ENCODE data around the gene LAMA2.

LAMA2 gene

GRCh38 chr6:129546702-129547101, 663.8 kb downstream of the LAMA2 start:
- DNase-seq: no peak

- no peak for DNase-seq
Observed at GRCh38 chr6:129551486-129551885, 668.5 kb downstream of the LAMA2 start.

- DNase-seq: no peak
Observed at GRCh38 chr6:129552413-129552812, 669.5 kb downstream of the LAMA2 start.

GRCh38 chr6:129555206-129555832, 672.4 kb downstream of the LAMA2 start:
- DNase-seq: no peak

GRCh38 chr6:129558248-129558647, 675.3 kb downstream of the LAMA2 start:
- no peak for DNase-seq

- DNase-seq: no peak
Observed at GRCh38 chr6:129565366-129565765, 682.4 kb downstream of the LAMA2 start.

- no peak for DNase-seq
Observed at GRCh38 chr6:129565811-129566210, 682.9 kb downstream of the LAMA2 start.
